B cell (primary cell): ENCODE measurements around the gene SEC24D. TPM values are rescaled to one million over a fixed set of nuclear protein-coding genes. Genes with fewer than 3 reads are reported as not detected.

ENCODE experiments used
- ATAC-seq: fragments of 200-7000 bp; cut with Tn5 transposase; one replicate; pipeline ENCODE4 v1.10.0; 2021; ENCODE audit warnings: low read depth, mild to moderate bottlenecking, moderate number of reproducible peaks, moderate library complexity
- CTCF ChIA-PET: fragments of 350-600 bp; sonication (Branson Sonifier 250); formaldehyde crosslinking; loops from one replicate; lab custom pipeline; 2021; ENCODE audit warnings: antibody characterized with exemption, inconsistent platforms; lab: Charles Lee
- POLR2A ChIA-PET: fragments of 350-600 bp; sonication (Branson Sonifier 250); formaldehyde crosslinking; loops from one replicate; lab custom pipeline; 2021; ENCODE audit warnings: antibody characterized with exemption; lab: Charles Lee
- DNase-seq: peaks from one replicate; pipeline ENCODE4 v3.0.0; 2013
- H2AFZ ChIP-seq: 2 replicates; pipeline ENCODE4 v1.6.1; 2012; ENCODE audit warnings: mild to moderate bottlenecking, low read depth, low read length; ENCODE audit not compliant: insufficient read depth, poor library complexity, severe bottlenecking
- H3K27ac ChIP-seq, 2 donors: 1 replicate in 1 of 2; 2 replicates in 1 of 2; pipeline ENCODE4 v1.5.1; 2012 to 2013; ENCODE audit warnings: low read length in 2 of 2, mild to moderate bottlenecking in 2 of 2, moderate library complexity in 1 of 2
- H3K27me3 ChIP-seq, 4 experiments: fragments of 200-600 bp in 1 of 4; sonication (generic) in 1 of 4; replicated peaks in 1 of 4; 1 replicate in 2 of 4; 2 replicates in 2 of 4; pipeline versions ENCODE4 v1.6.1 to v1.7.0; 2013 to 2016; ENCODE audit warnings: low read length in 3 of 4, mild to moderate bottlenecking in 2 of 4, mixed read lengths in 1 of 4, moderate library complexity in 1 of 4; ENCODE audit not compliant: insufficient read depth in 4 of 4, control insufficient read depth in 3 of 4; ENCODE audit errors: control extremely low read depth in 1 of 4
- H3K36me3 ChIP-seq, 2 experiments: replicated peaks in 1 of 2; 1 replicate in 1 of 2; 2 replicates in 1 of 2; pipeline versions ENCODE4 v1.6.1 to v1.7.1; 2013; ENCODE audit warnings: low read length in 1 of 2; ENCODE audit not compliant: insufficient read depth in 2 of 2, control insufficient read depth in 1 of 2; ENCODE audit errors: control extremely low read depth in 1 of 2, extremely low read depth in 1 of 2
- H3K4me1 ChIP-seq, 2 donors: fragments of 200-600 bp in 1 of 2; sonication (generic) in 1 of 2; 1 replicate in 1 of 2; 2 replicates in 1 of 2; pipeline versions ENCODE4 v1.5.1 to v1.6.1; 2013 to 2017; ENCODE audit warnings: low read length in 2 of 2; ENCODE audit not compliant: control insufficient read depth in 2 of 2, insufficient read depth in 2 of 2
- H3K4me2 ChIP-seq: replicated peaks from 2 replicates; pipeline ENCODE3; 2012; ENCODE audit warnings: mild to moderate bottlenecking, low read depth, low read length; ENCODE audit not compliant: poor library complexity, severe bottlenecking
- H3K4me3 ChIP-seq, 5 experiments: fragments of 200-600 bp in 1 of 5; sonication (generic) in 1 of 5; 1 replicate in 3 of 5; 2 replicates in 2 of 5; pipeline versions ENCODE4 v1.5.1 to v1.7.0; 2011 to 2016; ENCODE audit warnings: low read length in 4 of 5, mild to moderate bottlenecking in 4 of 5, low read depth in 2 of 5, control low read depth in 1 of 5, moderate library complexity in 1 of 5; ENCODE audit not compliant: insufficient read depth in 1 of 5; ENCODE audit errors: control extremely low read depth in 1 of 5, extremely low read depth in 1 of 5
- H3K79me2 ChIP-seq: fragments of 200-600 bp; sonication (generic); one replicate; pipeline ENCODE4 v1.6.0; 2016; ENCODE audit warnings: low read length; ENCODE audit not compliant: control insufficient read depth, insufficient read depth
- H3K9ac ChIP-seq: fragments of 200-600 bp; sonication (generic); 2 replicates; pipeline ENCODE4 v1.6.1; 2017; ENCODE audit warnings: mild to moderate bottlenecking, low read length, moderate library complexity
- H3K9me3 ChIP-seq, 3 donors: one replicate each; pipeline versions ENCODE4 v1.6.1 to v1.7.1; 2013; ENCODE audit warnings: low read length in 2 of 3; ENCODE audit not compliant: control insufficient read depth in 2 of 3, insufficient read depth in 1 of 3; ENCODE audit errors: control extremely low read depth in 1 of 3
- H4K20me1 ChIP-seq: 2 replicates; pipeline ENCODE4 v1.6.0; 2012; ENCODE audit warnings: mild to moderate bottlenecking, low read length; ENCODE audit not compliant: insufficient read depth, control insufficient read depth, poor library complexity, severe bottlenecking
- H3K27ac Mint-ChIP-seq: one replicate; pipeline ENCODE4 v1.8.0; 2021; ENCODE audit warnings: mixed read lengths
- H3K27me3 Mint-ChIP-seq: one replicate; pipeline ENCODE4 v1.8.0; 2021; ENCODE audit warnings: mixed read lengths
- H3K4me1 Mint-ChIP-seq: one replicate; pipeline ENCODE4 v1.8.0; 2021; ENCODE audit warnings: mixed read lengths
- H3K4me3 Mint-ChIP-seq: one replicate; pipeline ENCODE4 v1.8.0; 2021; ENCODE audit warnings: mixed read lengths
- H3K9me3 Mint-ChIP-seq: one replicate; pipeline ENCODE4 v1.8.0; 2022; ENCODE audit warnings: mixed read lengths; ENCODE audit not compliant: insufficient read depth
- CTCF ChIP-seq: fragments of 200-600 bp; IDR thresholded peaks from one replicate; pipeline ENCODE4 v1.8.0; 2022; ENCODE audit warnings: antibody characterized with exemption, mild to moderate bottlenecking
- EZH2 ChIP-seq: IDR thresholded peaks from 2 replicates; pipeline ENCODE4 v1.6.1; 2012; ENCODE audit warnings: borderline replicate concordance, low read depth, mild to moderate bottlenecking, moderate library complexity, low read length; ENCODE audit not compliant: insufficient read depth, poor library complexity, severe bottlenecking
- WGBS: methylation state at CpG from one replicate; pipeline ENCODE4 v1.1.5; 2013; ENCODE audit warnings: missing lambda C conversion rate; ENCODE audit not compliant: insufficient coverage; 5-methylcytosine and 5-hydroxymethylcytosine counted together
- intact Hi-C: fragments of 100-400 bp; cut with micrococcal nuclease; formaldehyde crosslinking; loops from one replicate; pipeline ENCODE4 v1.10.0; 2022
- polyA plus RNA-seq: library from polyadenylated mRNA; depleted of rRNA; stranded (reverse); fragments of >200 nt; gene quantifications from 2 replicates; pipeline ENCODE4 v1.2.3, GENCODE V29; 2012
- total RNA-seq, 2 donors: library from RNA; stranded (reverse); fragments of 120-200 nt in 1 of 2; gene quantifications; 1 replicate in 1 of 2; 2 replicates in 1 of 2; pipeline versions ENCODE4 v1.2.3 to v1.2.4, GENCODE V29; 2013 to 2022

Gene SEC24D
- total and polyA plus RNA-seq, 2 donors (not counting 1 experiment from before 2014, with no cell fraction given) = 7.1 to 15.8 TPM

DNA sequence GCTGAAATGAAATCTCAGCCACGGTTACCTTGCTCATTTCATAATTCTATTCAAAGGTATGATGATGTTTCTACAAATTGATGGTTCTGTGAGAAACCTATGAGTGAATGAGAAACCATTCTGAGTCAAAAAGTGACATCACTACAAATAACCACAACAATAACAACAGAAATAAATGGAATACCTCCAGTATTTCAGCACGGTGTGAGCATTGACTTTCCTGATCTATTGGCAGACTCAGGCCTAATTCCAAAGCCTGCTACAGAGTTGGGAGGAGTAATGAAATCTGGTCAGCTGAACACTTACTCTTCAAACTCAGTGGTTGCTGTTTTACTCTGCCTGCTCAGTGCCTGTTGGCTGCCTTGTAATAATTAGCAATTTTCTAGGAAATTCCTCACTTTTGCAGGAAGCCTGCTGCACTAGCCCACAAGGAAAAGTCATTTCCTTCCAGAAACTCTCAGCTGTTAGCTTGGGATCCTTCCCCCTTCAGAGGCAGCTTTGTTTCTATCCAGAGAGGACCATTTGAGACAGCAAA is 33.9 kb upstream of the SEC24D start:
- Histone ChIP-seq H4K20me1 (no peaks in the 10 kb centered on the region), H3K4me3 (no peak overlapping the region), H3K4me1 (no peaks in the 10 kb centered on the region), H3K9ac (no peak overlapping the region), H2AFZ (no peak overlapping the region), H3K27me3 (no peaks in the 10 kb centered on the region), H3K36me3 (no peaks in the 10 kb centered on the region), H3K4me2 (no peak overlapping the region), H3K9me3 (no peaks in the 10 kb centered on the region), H3K27ac (no peak overlapping the region), H3K79me2 (no peaks in the 10 kb centered on the region)
- no peaks in the 10 kb centered on the region for H3K9me3 Mint-ChIP-seq
- DNase-seq (no peak), ATAC-seq (no peak)
- H3K27me3 Mint-ChIP-seq = peaks cover 17% of the 10 kb centered on the region
- intact Hi-C loops = no loop called here
- ChIA-PET POLR2A (no interaction called here), CTCF (no interaction called here)
- no peak for TF ChIP-seq EZH2
- TF ChIP-seq CTCF = no peak
- no peak overlapping the region for H3K4me3 Mint-ChIP-seq
- H3K4me1 Mint-ChIP-seq = no peaks in the 10 kb centered on the region
- H3K27ac Mint-ChIP-seq = no peak overlapping the region
- no CpG with 5 or more reads among the region's 2 CpGs for WGBS

DNA sequence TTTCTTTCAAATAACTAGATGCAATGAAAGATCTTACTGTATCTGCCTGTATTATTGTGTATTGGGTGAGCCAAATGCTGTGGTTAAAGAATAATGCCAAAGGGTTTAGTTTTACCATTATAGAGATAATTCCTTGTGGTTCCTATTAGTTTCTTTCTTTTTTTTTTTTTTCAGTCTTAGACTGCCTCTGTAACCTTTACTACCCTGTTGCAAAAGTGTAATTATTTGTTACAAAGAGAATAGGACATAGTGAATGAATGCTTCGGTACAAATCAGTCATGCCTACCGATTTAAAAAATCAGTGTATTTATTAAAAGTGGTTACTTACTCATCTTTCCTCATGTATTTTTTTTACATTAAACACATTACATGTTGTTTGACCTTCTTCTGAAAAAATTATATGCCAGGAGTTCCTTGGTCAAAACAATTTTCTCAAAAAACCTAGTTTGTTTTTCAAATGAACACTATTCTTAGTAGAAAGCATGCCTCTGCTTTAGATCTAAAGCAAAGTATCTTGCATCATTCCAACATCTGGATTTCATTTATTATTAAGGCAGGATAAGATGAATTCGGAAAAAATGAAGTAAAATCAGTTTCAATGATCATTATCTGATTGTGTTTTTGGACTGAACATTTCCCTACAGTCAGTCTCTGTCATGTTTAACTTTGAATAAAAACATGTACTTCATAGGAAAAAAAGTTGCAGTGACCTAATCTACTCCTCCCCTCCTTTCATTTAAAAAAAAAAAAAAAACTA is 31.6 kb upstream of the SEC24D start:
- no peak for TF ChIP-seq CTCF
- no peak for TF ChIP-seq EZH2
- POLR2A ChIA-PET = no interaction called here
- no peaks in the 10 kb centered on the region for H3K79me2 ChIP-seq
- Mint-ChIP-seq H3K27me3 (no peaks in the 10 kb centered on the region), H3K4me3 (no peak overlapping the region), H3K9me3 (no peaks in the 10 kb centered on the region), H3K27ac (no peak overlapping the region), H3K4me1 (no peaks in the 10 kb centered on the region)
- no peaks in the 10 kb centered on the region for H3K4me1 ChIP-seq
- H3K4me2 ChIP-seq = no peak overlapping the region
- CTCF ChIA-PET = no interaction called here
- no peak overlapping the region for H3K4me3 ChIP-seq
- H4K20me1 ChIP-seq = no peaks in the 10 kb centered on the region
- intact Hi-C loops = no loop called here
- no peaks in the 10 kb centered on the region for H3K27me3 ChIP-seq
- no peak overlapping the region for H2AFZ ChIP-seq
- no peak for DNase-seq
- no peaks in the 10 kb centered on the region for H3K36me3 ChIP-seq
- no peak for ATAC-seq
- no peak overlapping the region for H3K27ac ChIP-seq
- no peak overlapping the region for H3K9ac ChIP-seq
- WGBS = no CpG with 5 or more reads among the region's 3 CpGs
- no peaks in the 10 kb centered on the region for H3K9me3 ChIP-seq
